GM20000 (cell line): ENCODE data around the gene IFNL2.
"Not testable (repeated sequence)": the region's sequence is repeated elsewhere in the genome, so short reads cannot be mapped to it uniquely, and the experiment has no call there.

Experiments
- DNase-seq: peaks from one replicate; pipeline ENCODE4 v3.0.0; 2012; ENCODE audit warnings: low spot score
- CTCF ChIP-seq: IDR thresholded peaks from 2 replicates; pipeline ENCODE4 v1.5.1; 2012; ENCODE audit warnings: mild to moderate bottlenecking, control low read depth; ENCODE audit errors: extremely low read depth, missing control alignments

IFNL2 gene

GRCh38 chr19:39270036-39270871 lies 2.1 kb downstream of the IFNL2 start:
- TF ChIP-seq CTCF = no peak
- DNase-seq = no peak

- DNase-seq = not testable (repeated sequence)
These were observed 5.7 kb downstream of the IFNL2 start for GRCh38 chr19:39273859-39274258.

- no peak for DNase-seq
- TF ChIP-seq CTCF = no peak
These were observed 7.4 kb downstream of the IFNL2 start for GRCh38 chr19:39275578-39275977.

- TF ChIP-seq CTCF = no peak
- DNase-seq = no peak
These were observed 8.5 kb downstream of the IFNL2 start for GRCh38 chr19:39276740-39277139.

- TF ChIP-seq CTCF = no peak
- DNase-seq = no peak
These were observed 9.4 kb downstream of the IFNL2 start for GRCh38 chr19:39277598-39277997.

- no peak for TF ChIP-seq CTCF
These were observed 13.8 kb downstream of the IFNL2 start for GRCh38 chr19:39282021-39282420.

GRCh38 chr19:39284032-39284431 lies 15.8 kb downstream of the IFNL2 start:
- TF ChIP-seq CTCF = no peak
- DNase-seq = no peak

More at GRCh38 chr19:39282021-39282420, 13.8 kb downstream of the IFNL2 start:
- no peak for DNase-seq

- DNase-seq = no peak
- TF ChIP-seq CTCF = no peak
These were observed 25.2 kb downstream of the IFNL2 start for GRCh38 chr19:39293394-39293793.
